H1 (cell line): ENCODE results near the gene SYNGR3.

Experiments
- EGR1 ChIP-seq: IDR thresholded peaks from 2 replicates; pipeline ENCODE4 v1.6.1; 2011; ENCODE audit warnings: low read depth, low read length, borderline replicate concordance
- EP300 ChIP-seq, 2 experiments: IDR thresholded peaks; 1 replicate in 1 of 2; 2 replicates in 1 of 2; pipeline ENCODE4 v1.6.1; 2011 to 2012; ENCODE audit warnings: low read depth in 2 of 2, low read length in 2 of 2, mild to moderate bottlenecking in 2 of 2, borderline replicate concordance in 1 of 2, inconsistent platforms in 1 of 2, moderate library complexity in 1 of 2
- EZH2 ChIP-seq: fragments of 200-600 bp; sonication (generic); IDR thresholded peaks from 2 replicates; pipeline ENCODE4 v1.7.1; 2012; ENCODE audit warnings: low read depth, mild to moderate bottlenecking, moderate library complexity, low read length, inconsistent platforms; ENCODE audit not compliant: severe bottlenecking
- HDAC2 ChIP-seq, 2 experiments: fragments of 300-600 bp in 1 of 2; sonication (generic) in 1 of 2; IDR thresholded peaks; 2 replicates each; pipeline ENCODE4 v1.6.1; 2011 to 2012; ENCODE audit warnings: low read depth in 2 of 2, low read length in 2 of 2, mild to moderate bottlenecking in 2 of 2, moderate library complexity in 2 of 2, borderline replicate concordance in 1 of 2, inconsistent platforms in 1 of 2
- NRF1 ChIP-seq: IDR thresholded peaks from 2 replicates; pipeline ENCODE4 v1.6.1; 2011; ENCODE audit warnings: mild to moderate bottlenecking, low read depth, low read length, improper control_type of control experiment
- POLR2AphosphoS5 ChIP-seq: IDR thresholded peaks from 2 replicates; pipeline ENCODE4 v1.6.1; 2011; ENCODE audit warnings: low read depth, low read length
- RAD21 ChIP-seq, 2 experiments: IDR thresholded peaks in 1 of 2; conservative IDR thresholded peaks in 1 of 2; 2 replicates each; pipeline ENCODE4 v1.6.1; 2011; ENCODE audit warnings: low read depth in 2 of 2, low read length in 2 of 2, improper control_type of control experiment in 1 of 2, inconsistent platforms in 1 of 2, mild to moderate bottlenecking in 1 of 2, moderate library complexity in 1 of 2
- SP1 ChIP-seq: IDR thresholded peaks from 2 replicates; pipeline ENCODE4 v1.6.1; 2011; ENCODE audit warnings: low read depth, low read length
- SUZ12 ChIP-seq: fragments of 200-600 bp; sonication (generic); IDR thresholded peaks from 2 replicates; pipeline ENCODE4 v1.6.1; 2012; ENCODE audit warnings: mild to moderate bottlenecking, inconsistent platforms, low read length, moderate library complexity, mixed read lengths
- TAF1 ChIP-seq: IDR thresholded peaks from 2 replicates; pipeline ENCODE4 v1.6.1; 2011; ENCODE audit warnings: mild to moderate bottlenecking, low read depth, low read length
- TF ChIP-seq, protein P1 (sequence below), 3 experiments: IDR thresholded peaks; 1 replicate in 2 of 3; 2 replicates in 1 of 3; pipeline versions ENCODE4 v1.5.1 to v1.6.1; 2011; ENCODE audit warnings: low read length in 3 of 3, mild to moderate bottlenecking in 3 of 3, inconsistent platforms in 2 of 3, low read depth in 1 of 3, moderate library complexity in 1 of 3; ENCODE audit not compliant: insufficient read depth in 1 of 3; ENCODE audit errors: control extremely low read depth in 1 of 3

DNA sequence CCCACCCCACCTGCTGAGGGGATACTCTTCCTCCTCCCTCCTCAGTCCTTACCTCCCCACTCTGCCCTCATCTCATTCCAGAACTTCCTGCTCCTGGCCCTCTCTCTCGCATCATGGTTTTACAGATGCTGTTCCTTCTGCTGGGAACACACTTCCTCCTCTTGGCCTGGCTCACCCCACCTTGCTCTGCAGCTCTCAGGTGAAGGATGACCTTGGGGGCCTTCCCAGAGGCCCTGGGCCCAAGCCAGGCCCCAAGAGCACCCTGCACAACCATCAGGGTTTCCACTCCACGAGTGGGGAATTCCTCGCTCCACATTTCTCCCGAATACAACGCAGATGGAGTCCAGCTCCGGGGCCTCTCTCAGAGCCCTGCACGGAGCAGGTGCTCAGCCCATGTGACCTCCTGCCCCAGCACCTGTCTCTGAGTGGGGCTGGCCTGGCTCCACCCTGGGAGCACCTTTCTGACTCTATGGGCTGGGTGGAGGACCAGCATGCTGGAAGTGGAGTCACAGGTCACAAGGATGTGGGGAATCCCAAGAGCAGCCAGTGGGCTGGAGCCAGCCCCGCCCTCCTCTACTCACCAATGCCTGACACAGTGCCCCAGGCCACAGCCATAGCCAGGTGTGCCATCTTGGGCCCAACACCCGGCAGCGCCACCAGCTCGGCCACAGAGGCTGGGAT lies 53.4 kb downstream of the SYNGR3 start:
- TF ChIP-seq, protein P1, sequence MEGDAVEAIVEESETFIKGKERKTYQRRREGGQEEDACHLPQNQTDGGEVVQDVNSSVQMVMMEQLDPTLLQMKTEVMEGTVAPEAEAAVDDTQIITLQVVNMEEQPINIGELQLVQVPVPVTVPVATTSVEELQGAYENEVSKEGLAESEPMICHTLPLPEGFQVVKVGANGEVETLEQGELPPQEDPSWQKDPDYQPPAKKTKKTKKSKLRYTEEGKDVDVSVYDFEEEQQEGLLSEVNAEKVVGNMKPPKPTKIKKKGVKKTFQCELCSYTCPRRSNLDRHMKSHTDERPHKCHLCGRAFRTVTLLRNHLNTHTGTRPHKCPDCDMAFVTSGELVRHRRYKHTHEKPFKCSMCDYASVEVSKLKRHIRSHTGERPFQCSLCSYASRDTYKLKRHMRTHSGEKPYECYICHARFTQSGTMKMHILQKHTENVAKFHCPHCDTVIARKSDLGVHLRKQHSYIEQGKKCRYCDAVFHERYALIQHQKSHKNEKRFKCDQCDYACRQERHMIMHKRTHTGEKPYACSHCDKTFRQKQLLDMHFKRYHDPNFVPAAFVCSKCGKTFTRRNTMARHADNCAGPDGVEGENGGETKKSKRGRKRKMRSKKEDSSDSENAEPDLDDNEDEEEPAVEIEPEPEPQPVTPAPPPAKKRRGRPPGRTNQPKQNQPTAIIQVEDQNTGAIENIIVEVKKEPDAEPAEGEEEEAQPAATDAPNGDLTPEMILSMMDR (IDR thresholded peaks at IDR 0.05; ENCODE audit: control extremely low read depth in 1 of 3, insufficient read depth in 1 of 3, low read depth in 1 of 3, low read length in 3 of 3), result no peak
- TF ChIP-seq HDAC2 (IDR thresholded peaks at IDR 0.05; ENCODE audit: borderline replicate concordance in 1 of 2, low read depth in 2 of 2, low read length in 2 of 2), result no peak
- no peak for TF ChIP-seq POLR2AphosphoS5
- no peak for TF ChIP-seq EP300 (IDR thresholded peaks at IDR 0.05; ENCODE audit: borderline replicate concordance in 1 of 2, low read depth in 2 of 2, low read length in 2 of 2)
- TF ChIP-seq RAD21 (IDR thresholded peaks at IDR 0.05 in 1 of 2, conservative IDR thresholded peaks at IDR 0.05 in 1 of 2; ENCODE audit: low read depth in 2 of 2, low read length in 2 of 2), result no peak
- no peak for TF ChIP-seq EZH2
- no peak for TF ChIP-seq SP1
- TF ChIP-seq SUZ12, result no peak
- no peak for TF ChIP-seq EGR1
- TF ChIP-seq NRF1, result no peak
- no peak for TF ChIP-seq TAF1
